Transverse colon (tissue), 3 donors: ENCODE measurements around the gene APOL3.

ENCODE experiments used
- EP300 ChIP-seq: sonication (generic); formaldehyde crosslinking; IDR thresholded peaks from one replicate; pipeline ENCODE4 v1.6.1; 2017; ENCODE audit warnings: antibody characterized with exemption, low read depth
- POLR2A ChIP-seq: fragments of 450-650 bp; IDR thresholded peaks from one replicate; pipeline ENCODE4 v1.6.1; 2016; ENCODE audit warnings: antibody characterized with exemption, mild to moderate bottlenecking, moderate library complexity
- TF ChIP-seq, protein P1 (sequence below), 5 experiments: fragments of 200-600 bp in 3 of 5; fragments of 450-650 bp in 2 of 5; sonication (generic) in 3 of 5; IDR thresholded peaks; 1 replicate in 2 of 5; 2 replicates in 3 of 5; pipeline ENCODE4 v1.5.1; 2016 to 2017; ENCODE audit warnings: antibody characterized with exemption in 5 of 5, inconsistent platforms in 3 of 5, mild to moderate bottlenecking in 2 of 5, moderate library complexity in 1 of 5

DNA sequence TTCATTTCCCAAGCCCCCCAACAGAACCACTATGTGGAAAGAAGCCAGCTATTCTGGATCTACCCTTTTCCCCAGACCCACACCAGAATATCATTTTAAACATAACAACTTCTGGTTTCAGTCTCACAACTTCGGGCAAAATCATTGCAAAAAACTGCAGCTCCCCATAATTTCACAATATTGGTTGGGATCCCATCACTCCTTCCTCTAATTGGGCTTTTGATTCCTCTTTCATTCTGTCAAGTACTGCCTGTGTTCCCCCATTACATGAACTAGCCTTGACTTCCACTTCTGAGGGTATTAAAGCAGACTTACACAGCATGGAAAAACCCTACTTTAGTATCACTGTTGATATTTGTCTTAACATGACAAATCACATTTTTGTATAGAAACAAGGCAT lies 4.1 kb upstream of the APOL3 start:
- no peak for TF ChIP-seq EP300
- TF ChIP-seq, protein P1, sequence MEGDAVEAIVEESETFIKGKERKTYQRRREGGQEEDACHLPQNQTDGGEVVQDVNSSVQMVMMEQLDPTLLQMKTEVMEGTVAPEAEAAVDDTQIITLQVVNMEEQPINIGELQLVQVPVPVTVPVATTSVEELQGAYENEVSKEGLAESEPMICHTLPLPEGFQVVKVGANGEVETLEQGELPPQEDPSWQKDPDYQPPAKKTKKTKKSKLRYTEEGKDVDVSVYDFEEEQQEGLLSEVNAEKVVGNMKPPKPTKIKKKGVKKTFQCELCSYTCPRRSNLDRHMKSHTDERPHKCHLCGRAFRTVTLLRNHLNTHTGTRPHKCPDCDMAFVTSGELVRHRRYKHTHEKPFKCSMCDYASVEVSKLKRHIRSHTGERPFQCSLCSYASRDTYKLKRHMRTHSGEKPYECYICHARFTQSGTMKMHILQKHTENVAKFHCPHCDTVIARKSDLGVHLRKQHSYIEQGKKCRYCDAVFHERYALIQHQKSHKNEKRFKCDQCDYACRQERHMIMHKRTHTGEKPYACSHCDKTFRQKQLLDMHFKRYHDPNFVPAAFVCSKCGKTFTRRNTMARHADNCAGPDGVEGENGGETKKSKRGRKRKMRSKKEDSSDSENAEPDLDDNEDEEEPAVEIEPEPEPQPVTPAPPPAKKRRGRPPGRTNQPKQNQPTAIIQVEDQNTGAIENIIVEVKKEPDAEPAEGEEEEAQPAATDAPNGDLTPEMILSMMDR (IDR thresholded peaks at IDR 0.05) = no peak
- TF ChIP-seq POLR2A = no peak
